HTR-8/SVneo (cell line): ENCODE results near the gene RBMS3.
"Not testable (repeated sequence)": the region's sequence is repeated elsewhere in the genome, so short reads cannot be mapped to it uniquely, and the experiment has no call there.

Experiments used
- DNase-seq: peaks from one replicate; pipeline ENCODE4 v3.0.0; 2011; ENCODE audit warnings: low spot score, mixed read lengths; ENCODE audit not compliant: insufficient read length
- FAIRE-seq: peaks from 2 replicates; lab custom pipeline; 2011; peaks lifted over from hg19 to GRCh38; lab: Jason Lieb, UNC

The RBMS3 gene

GRCh38 chr3:29789686-29790085, 508.8 kb downstream of the RBMS3 start:
- DNase-seq, result no peak

DNA sequence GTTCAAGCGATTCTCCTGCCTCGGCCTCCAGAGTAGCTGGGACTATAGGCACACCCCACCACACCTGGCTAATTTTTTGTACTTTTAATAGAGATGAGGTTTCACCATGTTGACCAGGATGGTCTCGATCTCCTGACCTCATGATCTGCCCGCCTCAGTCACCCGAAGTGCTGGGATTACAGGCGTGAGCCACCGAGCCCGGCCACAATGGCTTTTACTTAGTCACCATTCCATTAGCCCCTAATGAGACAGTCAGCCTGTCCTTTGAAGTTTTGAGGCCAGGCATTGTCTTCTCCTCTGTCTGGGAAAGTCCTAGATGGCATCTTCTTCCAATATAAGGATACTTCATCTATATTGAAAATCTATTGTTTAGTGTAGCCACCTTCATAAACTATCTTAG, 515.9 kb downstream of the RBMS3 start:
- FAIRE-seq (no peak), DNase-seq (no peak)

More at GRCh38 chr3:29789686-29790085, 508.8 kb downstream of the RBMS3 start:
- no peak for FAIRE-seq

DNA sequence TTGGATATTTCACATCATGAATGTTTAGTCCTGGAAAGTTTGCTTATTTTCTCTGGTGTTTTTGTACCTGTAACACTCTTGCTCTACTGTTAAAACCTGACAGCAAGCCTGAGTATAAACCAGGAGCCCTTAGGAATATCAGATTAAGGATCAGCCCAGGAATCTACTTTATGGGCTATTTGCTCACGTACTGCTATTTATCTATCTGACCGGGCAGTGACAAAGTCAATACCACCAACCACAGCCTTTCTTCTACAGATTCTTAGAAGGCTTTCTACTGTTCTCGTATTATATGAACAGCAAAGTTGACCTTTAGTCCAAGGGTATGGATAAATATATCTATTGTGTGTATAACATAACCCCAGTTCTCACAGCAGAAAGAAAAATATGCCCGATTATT, 521.2 kb downstream of the RBMS3 start:
- no peak for DNase-seq
- no peak for FAIRE-seq

- FAIRE-seq, result no peak
Measured at GRCh38 chr3:29804044-29804443, 523.2 kb downstream of the RBMS3 start.

DNA sequence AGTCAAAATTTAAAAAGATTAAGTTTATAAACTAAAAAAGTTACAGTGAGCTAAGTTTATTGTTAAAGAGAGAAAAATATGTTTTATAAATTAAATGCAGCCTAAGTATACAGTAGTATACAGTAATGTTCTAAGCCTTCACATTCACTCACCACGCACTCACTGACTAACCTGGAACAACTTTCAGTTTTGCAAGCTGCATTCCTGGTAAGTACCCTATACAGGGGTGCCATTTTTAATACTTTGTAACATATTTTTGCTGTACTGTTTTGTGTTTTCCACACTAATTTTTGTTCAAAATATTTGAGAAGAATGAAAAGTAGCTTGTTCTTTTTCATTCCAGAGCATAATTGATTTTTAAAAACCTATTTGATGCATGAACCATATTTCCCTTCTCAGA, 524.9 kb downstream of the RBMS3 start:
- DNase-seq (no peak), FAIRE-seq (no peak)

More at GRCh38 chr3:29804044-29804443, 523.2 kb downstream of the RBMS3 start:
- no peak for DNase-seq

GRCh38 chr3:29808324-29808723, 527.5 kb downstream of the RBMS3 start:
- DNase-seq, FAIRE-seq: not testable (repeated sequence)

DNA sequence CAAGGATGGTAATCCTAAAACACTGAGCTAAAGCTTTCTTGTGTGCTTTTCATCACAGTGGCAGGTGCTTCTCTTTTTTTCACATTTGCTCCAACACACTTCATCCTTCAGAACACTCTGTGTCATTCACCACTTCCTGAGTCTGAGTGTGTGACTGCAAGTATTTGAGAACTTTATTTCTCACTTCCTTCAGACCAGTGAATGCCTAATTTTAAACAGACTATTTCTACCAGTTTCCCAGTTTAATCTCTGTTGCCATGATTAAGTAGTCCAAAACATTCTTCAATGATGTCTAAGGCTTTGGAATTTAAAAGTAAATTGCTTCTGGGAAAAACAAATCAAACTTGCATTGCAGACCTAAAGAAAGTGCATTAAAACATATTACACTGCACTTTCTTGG, 541.2 kb downstream of the RBMS3 start:
- no peak for DNase-seq
- no peak for FAIRE-seq

- no peak for FAIRE-seq
- no peak for DNase-seq
Measured at GRCh38 chr3:29823233-29823632, 542.4 kb downstream of the RBMS3 start.

- no peak for FAIRE-seq
- DNase-seq, result no peak
Measured at GRCh38 chr3:29826712-29827111, 545.8 kb downstream of the RBMS3 start.

- FAIRE-seq (no peak), DNase-seq (no peak)
Measured at GRCh38 chr3:29827756-29828155, 546.9 kb downstream of the RBMS3 start.

- no peak for DNase-seq
- FAIRE-seq, result no peak
Measured at GRCh38 chr3:29829340-29829739, 548.5 kb downstream of the RBMS3 start.

DNA sequence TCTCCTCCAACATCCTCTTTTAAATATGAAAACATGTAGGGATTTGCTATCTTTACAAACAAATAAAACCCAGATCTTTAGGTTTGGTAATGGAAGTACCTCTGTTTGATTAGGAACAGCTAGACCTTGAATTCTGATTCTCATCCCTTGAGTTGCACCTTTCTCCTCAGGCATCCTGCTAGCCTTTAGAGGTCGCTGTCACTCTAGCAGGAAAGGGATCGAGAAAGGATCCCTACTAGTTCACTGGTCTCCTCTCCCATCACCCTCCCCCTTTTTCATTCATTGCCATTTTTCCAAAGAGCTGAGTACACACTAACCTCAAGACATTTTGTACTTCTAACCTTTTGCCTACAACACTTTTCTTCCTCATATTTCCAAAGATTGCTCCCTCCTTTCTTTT, 569.8 kb downstream of the RBMS3 start:
- DNase-seq (no peak), FAIRE-seq (no peak)

DNA sequence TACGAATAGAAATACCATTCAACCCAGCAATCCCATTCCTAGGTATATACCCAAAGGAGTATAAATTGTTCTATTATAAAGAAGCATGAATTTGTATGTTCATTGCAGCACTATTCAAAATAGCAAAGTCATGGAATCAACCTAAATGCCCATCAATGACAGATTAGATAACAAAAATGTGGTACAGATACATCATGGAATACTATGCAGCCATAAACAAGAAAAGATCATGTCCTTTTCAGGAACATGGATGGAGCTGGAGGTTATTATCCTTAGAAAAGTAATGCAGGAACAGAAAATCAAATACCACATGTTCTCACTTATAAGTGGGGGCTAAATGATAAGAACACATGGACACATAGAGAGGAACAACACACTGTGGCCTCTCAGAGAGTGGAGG, 571.9 kb downstream of the RBMS3 start:
- no peak for FAIRE-seq
- DNase-seq, result no peak

DNA sequence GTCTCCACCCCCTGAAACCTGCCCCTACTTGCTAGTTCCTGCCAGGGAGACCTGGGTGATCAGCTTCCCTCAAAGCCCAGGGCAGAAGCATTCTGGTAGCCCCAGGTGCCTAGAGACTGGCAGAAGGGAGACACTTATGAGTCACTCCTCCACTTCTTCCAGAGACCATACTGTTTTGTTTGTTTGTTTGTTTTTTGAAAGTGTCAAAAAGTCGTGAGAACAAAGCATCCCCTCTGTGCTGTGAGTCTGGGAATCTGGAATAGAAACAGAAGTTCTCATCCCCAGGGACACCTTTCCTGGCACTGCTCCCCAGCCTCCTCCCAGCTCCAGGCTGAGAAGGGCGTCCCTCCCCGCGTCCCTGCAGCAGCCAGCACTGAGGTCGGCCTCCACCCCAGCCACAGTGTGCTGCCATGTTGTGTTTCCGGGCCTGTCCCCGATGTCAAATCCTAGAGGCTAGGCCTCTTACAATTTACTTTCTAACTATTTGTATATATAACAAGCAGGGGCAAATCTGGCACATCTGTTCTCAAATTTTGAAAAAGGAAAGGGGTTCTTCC, 573.0 kb downstream of the RBMS3 start:
- FAIRE-seq (no peak), DNase-seq (no peak)

- FAIRE-seq (no peak), DNase-seq (no peak)
Measured at GRCh38 chr3:29854821-29855220, 574.0 kb downstream of the RBMS3 start.

- DNase-seq (no peak), FAIRE-seq (no peak)
Measured at GRCh38 chr3:29859726-29860270, 578.9 kb downstream of the RBMS3 start.

DNA sequence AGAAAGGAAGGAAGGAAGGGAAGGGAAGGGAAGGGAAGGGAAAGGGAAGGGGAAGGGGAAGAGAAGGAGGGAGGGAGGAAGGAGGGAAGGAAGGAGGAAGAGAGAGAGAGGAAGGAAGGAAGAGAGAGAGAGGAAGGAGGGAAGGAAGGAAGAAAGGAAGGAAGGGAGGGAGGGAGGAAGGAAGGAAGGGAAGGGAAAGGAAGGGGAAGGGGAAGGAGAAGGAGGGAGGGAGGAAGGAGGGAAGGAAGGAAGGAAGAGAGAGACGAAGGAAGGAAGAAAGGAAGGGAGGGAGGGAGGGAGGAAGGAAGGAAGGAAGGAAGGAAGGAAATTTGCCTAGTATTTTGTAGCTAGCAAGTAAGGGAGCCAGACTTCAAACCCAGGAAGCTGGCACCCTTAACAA, 583.9 kb downstream of the RBMS3 start:
- DNase-seq, result no peak
- no peak for FAIRE-seq

DNA sequence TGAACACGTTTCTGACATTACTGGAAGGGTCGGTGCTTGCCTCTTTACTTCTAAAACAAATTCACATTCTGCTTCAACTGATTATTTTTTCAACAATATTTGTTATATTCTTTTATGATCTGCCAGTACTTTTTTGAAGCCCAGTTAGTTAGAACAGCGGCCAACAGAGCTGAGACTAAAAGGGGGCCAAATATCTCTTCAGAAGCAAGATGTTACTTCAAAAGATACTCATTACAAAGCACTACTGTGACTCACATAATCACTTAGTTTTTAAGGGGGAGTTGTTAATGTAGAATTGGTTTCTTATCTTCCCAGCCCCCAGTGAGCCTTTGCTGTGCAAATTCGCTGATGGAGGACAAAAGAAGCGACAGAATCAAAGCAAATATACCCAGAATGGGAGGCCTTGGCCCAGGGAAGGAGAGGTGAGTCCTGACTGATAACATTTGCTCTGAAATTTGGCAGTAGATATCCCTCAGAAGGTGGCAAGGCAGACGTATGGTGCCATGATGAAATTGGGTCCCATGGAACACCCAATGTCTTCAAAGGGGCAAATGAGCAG, 587.8 kb downstream of the RBMS3 start:
- DNase-seq, result no peak
- FAIRE-seq, result no peak

DNA sequence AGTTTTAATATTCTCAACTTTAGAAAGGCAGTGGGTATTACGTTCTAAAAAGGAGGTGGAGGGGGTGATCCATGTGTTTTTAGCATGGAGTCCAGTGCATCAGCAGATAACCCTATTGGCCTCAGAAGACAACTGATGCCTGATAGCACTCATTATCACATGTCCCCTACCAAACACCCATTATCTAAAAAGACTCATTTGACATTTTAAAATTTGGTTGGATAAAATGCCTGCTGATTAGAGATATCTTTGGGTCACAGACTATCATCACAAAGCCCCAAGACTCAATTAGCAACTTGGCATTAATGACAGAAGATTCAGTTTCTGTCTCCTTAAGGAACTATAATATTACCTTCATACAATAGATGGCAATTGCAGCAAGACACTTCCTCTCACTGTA, 589.3 kb downstream of the RBMS3 start:
- FAIRE-seq (no peak), DNase-seq (no peak)

DNA sequence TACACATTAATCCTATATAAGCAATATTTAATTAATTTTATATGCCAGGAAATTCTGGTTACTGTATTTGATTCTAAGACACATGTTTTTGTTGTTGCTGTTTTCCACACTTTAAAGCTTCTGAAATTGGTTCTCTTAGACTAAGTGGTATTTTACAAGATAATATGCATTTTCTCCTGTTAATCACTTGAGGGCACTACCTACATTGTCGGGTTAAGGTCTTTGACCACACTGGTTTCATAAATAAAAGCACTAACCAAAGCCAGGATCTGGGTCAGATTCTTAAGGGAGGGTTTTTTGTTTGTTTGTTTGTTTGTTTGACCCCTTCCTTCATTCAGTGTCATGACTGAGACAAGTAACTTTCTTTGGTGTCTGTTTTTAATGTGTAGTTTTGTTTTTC, 590.2 kb downstream of the RBMS3 start:
- no peak for FAIRE-seq

DNA sequence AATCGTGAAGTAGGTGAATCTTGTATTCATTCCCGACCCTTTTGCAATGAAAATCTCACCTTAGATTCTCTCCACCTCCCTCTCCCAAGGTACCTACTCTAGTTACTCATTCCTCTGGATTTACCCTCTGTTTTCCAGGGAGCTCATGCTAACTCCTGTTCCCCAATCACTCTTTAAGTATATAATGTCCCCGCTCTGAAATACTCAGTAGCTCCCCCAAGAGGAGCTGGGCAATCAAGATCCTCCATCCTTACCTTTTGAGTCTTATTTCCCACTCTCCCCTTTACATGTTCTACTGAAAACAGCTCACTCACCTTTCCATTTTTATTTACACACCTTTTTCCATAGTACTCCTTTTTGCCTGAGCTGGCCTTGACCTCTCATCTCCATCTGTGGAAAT, 599.9 kb downstream of the RBMS3 start:
- DNase-seq (no peak), FAIRE-seq (no peak)

More for the DNA sequence above, 590.2 kb downstream of the RBMS3 start:
- no peak for DNase-seq

- no peak for FAIRE-seq
Measured at GRCh38 chr3:29887451-29887850, 606.6 kb downstream of the RBMS3 start.

More at GRCh38 chr3:29887451-29887850, 606.6 kb downstream of the RBMS3 start:
- DNase-seq, result no peak
